Karpas-422 (cell line): ENCODE data around the gene C20orf144. TPM values are rescaled to one million over a fixed set of nuclear protein-coding genes. Genes with fewer than 3 reads are reported as not detected.

Experiments used
- DNase-seq: peaks from one replicate; pipeline ENCODE4 v3.0.0-alpha.2; 2015
- H2AFZ ChIP-seq: fragments of 200-600 bp; sonication (generic); 2 replicates; pipeline ENCODE4 v1.6.1; 2014; ENCODE audit warnings: antibody characterized with exemption, low read length, mixed read lengths
- H3K27ac ChIP-seq: fragments of 200-600 bp; sonication (generic); 2 replicates; pipeline ENCODE4 v1.5.1; 2014; ENCODE audit warnings: mild to moderate bottlenecking, low read length, moderate library complexity
- H3K27me3 ChIP-seq: fragments of 200-600 bp; sonication (generic); 2 replicates; pipeline ENCODE4 v1.6.1; 2014; ENCODE audit warnings: low read length, mixed read lengths
- H3K36me3 ChIP-seq: fragments of 200-600 bp; sonication (generic); 2 replicates; pipeline ENCODE4 v1.6.1; 2014; ENCODE audit warnings: low read length, mixed read lengths; ENCODE audit not compliant: insufficient read depth
- H3K4me1 ChIP-seq: fragments of 200-600 bp; sonication (generic); 2 replicates; pipeline ENCODE4 v1.6.1; 2014; ENCODE audit warnings: mild to moderate bottlenecking, low read length, mixed read lengths
- H3K4me2 ChIP-seq: fragments of 200-600 bp; sonication (generic); 2 replicates; pipeline ENCODE4 v1.6.1; 2014; ENCODE audit warnings: low read length, low read depth, mild to moderate bottlenecking; ENCODE audit not compliant: poor library complexity, severe bottlenecking
- H3K4me3 ChIP-seq: fragments of 200-600 bp; sonication (generic); 2 replicates; pipeline ENCODE4 v1.5.1; 2014; ENCODE audit warnings: mild to moderate bottlenecking, antibody characterized with exemption, low read length, mixed read lengths
- H3K79me2 ChIP-seq: fragments of 200-600 bp; sonication (generic); 2 replicates; pipeline ENCODE4 v1.6.1; 2014; ENCODE audit warnings: mild to moderate bottlenecking, low read length, mixed read lengths
- H3K9ac ChIP-seq: fragments of 200-600 bp; sonication (generic); 2 replicates; pipeline ENCODE4 v1.6.0; 2014; ENCODE audit warnings: low read length
- H3K9me2 ChIP-seq: fragments of 200-600 bp; sonication (generic), shearing (Covaris generic); replicated peaks from 2 replicates; pipeline ENCODE4 v1.6.0; 2014; ENCODE audit warnings: mild to moderate bottlenecking, low read length, moderate library complexity; ENCODE audit not compliant: insufficient read depth
- H3K9me3 ChIP-seq: fragments of 300-700, 200-600 bp; sonication (generic); 2 replicates; pipeline ENCODE4 v1.6.1; 2014; ENCODE audit warnings: low read length, mixed read lengths
- H4K20me1 ChIP-seq: fragments of 200-600 bp; sonication (generic); 2 replicates; pipeline ENCODE4 v1.6.1; 2014; ENCODE audit warnings: mild to moderate bottlenecking, antibody characterized with exemption, low read length, low read depth; ENCODE audit not compliant: insufficient read depth
- total RNA-seq: library from RNA; depleted of rRNA; stranded (reverse); fragments of >200 nt; shearing (Covaris generic); gene quantifications from 2 replicates; pipeline ENCODE4 v1.2.3, GENCODE V29; 2014; ENCODE audit warnings: low replicate concordance

C20orf144 gene
- total RNA-seq, 1 experiment from 2014 or later: 0.45 TPM

GRCh38 chr20:33657704-33658095 lies 4.4 kb upstream of the C20orf144 start:
- no peaks in the 10 kb centered on the region for H3K36me3 ChIP-seq

GRCh38 chr20:33658510-33658909 lies 3.6 kb upstream of the C20orf144 start:
- no peaks in the 10 kb centered on the region for H3K36me3 ChIP-seq
- H3K4me2 ChIP-seq: no peak overlapping the region
- no peak overlapping the region for H3K9ac ChIP-seq
- no peak overlapping the region for H3K4me3 ChIP-seq
- no peak for DNase-seq
- peaks cover 14% of the 10 kb centered on the region for H3K79me2 ChIP-seq
- H4K20me1 ChIP-seq: no peaks in the 10 kb centered on the region
- no peaks in the 10 kb centered on the region for H3K27me3 ChIP-seq
- H2AFZ ChIP-seq: no peak overlapping the region
- H3K9me2 ChIP-seq: no peaks in the 10 kb centered on the region
- no peaks in the 10 kb centered on the region for H3K9me3 ChIP-seq
- H3K27ac ChIP-seq: no peak overlapping the region
- peaks cover 20% of the 10 kb centered on the region for H3K4me1 ChIP-seq

More at GRCh38 chr20:33657704-33658095, 4.4 kb upstream of the C20orf144 start:
- Histone ChIP-seq H3K27ac (no peak overlapping the region), H3K79me2 (peaks cover 7% of the 10 kb centered on the region), H3K9me3 (no peaks in the 10 kb centered on the region), H3K4me2 (no peak overlapping the region), H3K27me3 (no peaks in the 10 kb centered on the region), H3K9me2 (no peaks in the 10 kb centered on the region), H3K4me3 (no peak overlapping the region), H4K20me1 (no peaks in the 10 kb centered on the region), H2AFZ (no peak overlapping the region), H3K4me1 (peaks cover 22% of the 10 kb centered on the region), H3K9ac (no peak overlapping the region)
- DNase-seq: no peak

GRCh38 chr20:33658929-33659328 lies 3.2 kb upstream of the C20orf144 start:
- H3K79me2 ChIP-seq: peaks cover 15% of the 10 kb centered on the region
- no peak overlapping the region for H2AFZ ChIP-seq
- H3K36me3 ChIP-seq: no peaks in the 10 kb centered on the region
- H3K27me3 ChIP-seq: no peaks in the 10 kb centered on the region
- no peak overlapping the region for H3K27ac ChIP-seq
- no peak overlapping the region for H3K9ac ChIP-seq
- DNase-seq: no peak
- H4K20me1 ChIP-seq: no peaks in the 10 kb centered on the region
- H3K4me2 ChIP-seq: no peak overlapping the region
- peaks cover 19% of the 10 kb centered on the region for H3K4me1 ChIP-seq
- no peak overlapping the region for H3K4me3 ChIP-seq
- no peaks in the 10 kb centered on the region for H3K9me2 ChIP-seq
- H3K9me3 ChIP-seq: no peaks in the 10 kb centered on the region

- Histone ChIP-seq H3K9ac (no peak overlapping the region), H3K9me3 (no peaks in the 10 kb centered on the region), H3K4me3 (no peak overlapping the region), H3K4me1 (peaks cover 20% of the 10 kb centered on the region), H3K9me2 (no peaks in the 10 kb centered on the region), H2AFZ (no peak overlapping the region), H3K79me2 (peaks cover 18% of the 10 kb centered on the region), H3K27ac (no peak overlapping the region), H3K36me3 (no peaks in the 10 kb centered on the region), H3K4me2 (no peak overlapping the region), H3K27me3 (no peaks in the 10 kb centered on the region), H4K20me1 (no peaks in the 10 kb centered on the region)
- DNase-seq: no peak
Measured at GRCh38 chr20:33659341-33660034, 2.6 kb upstream of the C20orf144 start.

GRCh38 chr20:33660035-33660684 lies 2.0 kb upstream of the C20orf144 start:
- Histone ChIP-seq H2AFZ (no peak overlapping the region), H3K9ac (no peak overlapping the region)

GRCh38 chr20:33660685-33661058 lies 1.5 kb upstream of the C20orf144 start:
- H2AFZ ChIP-seq: no peak overlapping the region
- H3K36me3 ChIP-seq: no peaks in the 10 kb centered on the region
- no peaks in the 10 kb centered on the region for H3K9me2 ChIP-seq
- no peaks in the 10 kb centered on the region for H3K9me3 ChIP-seq
- no peak for DNase-seq
- H3K4me2 ChIP-seq: no peak overlapping the region
- H3K79me2 ChIP-seq: peaks cover 18% of the 10 kb centered on the region
- no peak overlapping the region for H3K9ac ChIP-seq
- no peaks in the 10 kb centered on the region for H3K27me3 ChIP-seq
- no peak overlapping the region for H3K4me3 ChIP-seq
- H3K4me1 ChIP-seq: peaks cover 32% of the 10 kb centered on the region
- H3K27ac ChIP-seq: no peak overlapping the region
- no peaks in the 10 kb centered on the region for H4K20me1 ChIP-seq

More at GRCh38 chr20:33660035-33660684, 2.0 kb upstream of the C20orf144 start:
- no peaks in the 10 kb centered on the region for H3K9me2 ChIP-seq
- no peaks in the 10 kb centered on the region for H3K27me3 ChIP-seq
- H3K4me3 ChIP-seq: no peak overlapping the region
- no peaks in the 10 kb centered on the region for H3K9me3 ChIP-seq
- no peak for DNase-seq
- H3K4me2 ChIP-seq: no peak overlapping the region
- H4K20me1 ChIP-seq: no peaks in the 10 kb centered on the region
- H3K79me2 ChIP-seq: peaks cover 18% of the 10 kb centered on the region
- H3K36me3 ChIP-seq: no peaks in the 10 kb centered on the region
- no peak overlapping the region for H3K27ac ChIP-seq
- peaks cover 27% of the 10 kb centered on the region for H3K4me1 ChIP-seq

- Histone ChIP-seq H3K9me3 (no peaks in the 10 kb centered on the region), H3K27ac (peak overlapping the region; percentile 89), H2AFZ (no peak overlapping the region), H3K4me1 (peaks cover 55% of the 10 kb centered on the region), H3K27me3 (no peaks in the 10 kb centered on the region), H3K79me2 (peaks cover 18% of the 10 kb centered on the region), H3K9ac (peak overlapping the region; percentile 99), H3K4me2 (peak overlapping the region; percentile 100), H3K36me3 (no peaks in the 10 kb centered on the region), H3K9me2 (no peaks in the 10 kb centered on the region), H4K20me1 (no peaks in the 10 kb centered on the region), H3K4me3 (peak overlapping the region; percentile 93)
- peak; percentile 94 for DNase-seq
Measured at GRCh38 chr20:33663161-33664084, 1.3 kb downstream of the C20orf144 start.
